HS-27A (cell line): ENCODE data around the gene GART.

ENCODE experiments used
- DNase-seq: peaks from one replicate; pipeline ENCODE4 v3.0.0-alpha.2; 2012; ENCODE audit warnings: low read depth, missing footprints

The GART gene

DNA sequence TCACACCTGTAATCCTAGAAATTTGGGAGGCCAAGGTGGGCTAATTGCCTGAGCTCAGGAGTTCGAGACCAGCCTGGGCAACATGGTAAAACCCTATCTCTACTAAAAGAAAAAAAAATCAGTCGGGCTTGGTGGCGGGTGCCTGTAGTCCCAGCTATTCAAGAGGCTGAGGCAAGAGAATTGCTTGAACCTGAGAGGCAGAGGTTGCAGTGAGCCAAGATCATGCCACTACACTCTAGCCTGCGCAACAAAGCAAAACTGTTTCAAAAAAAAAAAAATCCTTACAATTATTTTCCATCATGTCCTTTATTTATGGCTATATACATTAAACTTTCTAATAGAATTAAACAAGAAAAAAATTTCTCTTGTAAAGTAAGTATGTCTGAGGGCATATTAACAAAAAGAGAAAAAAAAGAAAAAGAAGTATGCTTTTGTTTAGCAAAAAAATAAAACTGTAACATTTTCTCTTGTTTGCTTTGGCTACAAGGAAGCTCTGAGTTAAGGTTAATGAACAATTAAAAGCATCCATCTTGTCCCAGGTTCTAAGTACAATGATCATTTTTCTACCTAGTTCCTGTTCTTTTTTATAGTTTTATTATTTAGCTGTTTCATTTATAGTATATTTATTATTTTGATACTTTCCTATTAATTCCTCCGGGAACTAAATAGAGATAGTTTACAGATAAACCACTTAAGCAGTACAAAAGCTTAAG, 80.2 kb downstream of the GART start:
- DNase-seq, result no peak

DNA sequence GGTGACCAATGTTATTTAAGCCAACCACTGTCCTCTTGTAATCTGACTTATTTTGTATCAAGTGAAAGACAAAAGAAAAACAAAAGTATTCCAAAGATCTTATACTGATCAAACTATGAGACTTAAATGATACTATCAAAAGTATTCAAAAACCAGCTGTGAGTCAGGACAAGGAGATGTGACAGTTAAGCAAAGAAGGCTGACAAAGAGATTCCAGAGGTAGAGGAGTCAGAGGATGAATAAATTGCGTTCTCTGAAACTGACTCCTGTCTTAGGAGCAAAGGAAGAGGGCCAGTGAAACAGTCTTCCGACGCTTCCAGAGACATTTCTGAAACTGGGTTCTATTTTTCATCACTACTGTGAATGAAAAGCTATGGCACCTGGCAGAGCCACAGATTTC, 83.1 kb downstream of the GART start:
- DNase-seq, result no peak

DNA sequence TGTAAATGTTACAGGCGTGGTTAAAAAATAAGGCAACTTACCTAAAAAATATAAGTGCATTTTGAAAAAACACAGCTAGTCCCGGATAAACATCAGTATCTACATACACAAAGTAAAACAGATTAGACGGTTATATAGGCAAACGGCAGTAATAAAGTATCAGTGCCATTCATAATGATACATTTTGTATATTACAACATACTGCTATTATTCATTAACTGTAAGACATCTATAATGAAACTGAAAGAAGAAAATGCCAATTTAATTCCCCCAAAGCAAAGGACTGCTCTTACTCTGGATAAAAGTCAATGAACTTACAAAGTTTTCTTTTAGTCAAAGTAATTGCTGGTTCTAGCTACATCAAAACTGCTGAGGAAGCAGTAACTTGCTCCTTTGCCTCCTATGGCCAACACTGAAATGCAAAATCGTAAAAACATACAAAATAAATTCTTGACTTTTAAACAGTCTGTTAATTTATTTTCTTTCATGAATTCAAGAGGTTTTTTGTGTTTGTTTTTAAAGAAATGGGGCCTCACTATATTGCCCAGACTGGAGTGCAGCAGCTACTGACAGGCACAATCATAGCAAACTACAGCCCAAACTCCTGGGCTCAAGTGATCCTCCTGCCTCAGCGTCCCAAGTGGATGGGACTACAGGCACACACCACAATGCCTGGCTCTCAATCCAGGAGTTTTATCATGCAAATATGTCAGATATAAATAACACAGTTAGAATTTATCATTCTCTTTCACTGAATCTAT, 86.1 kb downstream of the GART start:
- DNase-seq, result no peak
